GM19351 (cell line): ENCODE measurements around the gene EYS.

Experiments
- ATAC-seq: cut with Tn5 transposase; IDR thresholded peaks from one replicate; pipeline ENCODE4 v1.9.1; 2021; ENCODE audit warnings: mild to moderate bottlenecking, moderate library complexity; ENCODE audit not compliant: unreplicated experiment

EYS gene

GRCh38 chr6:64217721-64218620 is 1489.1 kb downstream of the EYS start:
- peak; percentile 63 for ATAC-seq

GRCh38 chr6:64214373-64214772 is 1492.7 kb downstream of the EYS start:
- no peak for ATAC-seq

GRCh38 chr6:64213697-64214096 is 1493.3 kb downstream of the EYS start:
- no peak for ATAC-seq

GRCh38 chr6:64197246-64197645 is 1509.8 kb downstream of the EYS start:
- no peak for ATAC-seq

- no peak for ATAC-seq
Measured at GRCh38 chr6:64186592-64186991, 1520.4 kb downstream of the EYS start.

GRCh38 chr6:64185621-64186020 is 1521.4 kb downstream of the EYS start:
- no peak for ATAC-seq

- ATAC-seq = no peak
Measured at GRCh38 chr6:64175296-64175695, 1531.7 kb downstream of the EYS start.

GRCh38 chr6:64170316-64170715 is 1536.7 kb downstream of the EYS start:
- ATAC-seq = no peak

GRCh38 chr6:64160486-64160885 is 1546.5 kb downstream of the EYS start:
- no peak for ATAC-seq

GRCh38 chr6:64155063-64155462 is 1552.0 kb downstream of the EYS start:
- no peak for ATAC-seq

GRCh38 chr6:64146876-64147275 is 1560.2 kb downstream of the EYS start:
- ATAC-seq = no peak

GRCh38 chr6:64146094-64146493 is 1560.9 kb downstream of the EYS start:
- no peak for ATAC-seq

- ATAC-seq = no peak
Measured at GRCh38 chr6:64145658-64146057, 1561.4 kb downstream of the EYS start.

GRCh38 chr6:64143101-64143500 is 1563.9 kb downstream of the EYS start:
- ATAC-seq = no peak

- ATAC-seq = no peak
Measured at GRCh38 chr6:64141680-64142079, 1565.3 kb downstream of the EYS start.

- ATAC-seq = no peak
Measured at GRCh38 chr6:64128301-64129024, 1578.6 kb downstream of the EYS start.

GRCh38 chr6:64123761-64124633 is 1583.0 kb downstream of the EYS start:
- ATAC-seq = no peak

GRCh38 chr6:64122712-64123375 is 1584.2 kb downstream of the EYS start:
- no peak for ATAC-seq

- no peak for ATAC-seq
Measured at GRCh38 chr6:64121011-64121565, 1585.9 kb downstream of the EYS start.

- no peak for ATAC-seq
Measured at GRCh38 chr6:64113704-64114103, 1593.3 kb downstream of the EYS start.
